Measurements from ENCODE around the gene ARHGAP26. TPM values are rescaled to one million over a fixed set of nuclear protein-coding genes. Genes with fewer than 3 reads are reported as not detected.

Gene ARHGAP26
- total and polyA plus RNA-seq, 2 experiments from 2014 or later = 9.5 to 16.8 TPM

- TF ChIP-seq REST (IDR thresholded peaks at IDR 0.05; ENCODE audit: unreplicated experiment) (no peak), ZNF114 (CRISPR knock-in tag; IDR thresholded peaks at IDR 0.05) (no peak)
These were observed 285.6 kb downstream of the ARHGAP26 start (continued) for GRCh38 chr5:143055596-143056338.

GRCh38 chr5:143056339-143056704 lies 286.1 kb downstream of the ARHGAP26 start:
- no peak overlapping the region for H3K27ac ChIP-seq (ENCODE audit: low read depth)
- no peak overlapping the region for H3K4me3 ChIP-seq
- H2AFZ ChIP-seq = no peak overlapping the region
- Mint-ChIP-seq H3K27me3 (ENCODE audit: insufficient read depth, low read depth, poor library complexity) (no peaks in the 10 kb centered on the region), H3K36me3 (ENCODE audit: low read depth) (peaks cover 11% of the 10 kb centered on the region), H3K4me1 (peaks cover 24% of the 10 kb centered on the region), H3K27ac (no peak overlapping the region), H3K9me3 (no peaks in the 10 kb centered on the region), H3K4me3 (no peak overlapping the region)
- H4K20me1 ChIP-seq (replicated peaks; ENCODE audit: insufficient read depth) = no peaks in the 10 kb centered on the region
- H3K9me2 ChIP-seq (ENCODE audit: insufficient read depth) = 0 out of 2 replicates have a peak, but pooled peaks cover 3% of the 10 kb centered on the region
- ATAC-seq (no peak), DNase-seq (ENCODE audit: low spot score) (no peak)
- H3K4me1 ChIP-seq (ENCODE audit: insufficient read depth) = peaks cover 12% of the 10 kb centered on the region
- H3K27me3 ChIP-seq (ENCODE audit: insufficient read depth) = no peaks in the 10 kb centered on the region
- no peaks in the 10 kb centered on the region for H3F3A ChIP-seq (replicated peaks; ENCODE audit: low read depth)
- no peak overlapping the region for H3K4me2 ChIP-seq
- no peaks in the 10 kb centered on the region for H3K79me2 ChIP-seq (replicated peaks; ENCODE audit: insufficient read depth)
- TF ChIP-seq ZNF462 (CRISPR knock-in tag; IDR thresholded peaks at IDR 0.05) (no peak), JUNB (IDR thresholded peaks at IDR 0.05; ENCODE audit: unreplicated experiment) (no peak)
- no peaks in the 10 kb centered on the region for H3K36me3 ChIP-seq (ENCODE audit: insufficient read depth)

Data from GM23338 (cell line).